Measurements from ENCODE around the gene COL4A6.
"Not testable (repeated sequence)": the region's sequence is repeated elsewhere in the genome, so short reads cannot be mapped to it uniquely, and the experiment has no call there.

COL4A6 gene

DNA sequence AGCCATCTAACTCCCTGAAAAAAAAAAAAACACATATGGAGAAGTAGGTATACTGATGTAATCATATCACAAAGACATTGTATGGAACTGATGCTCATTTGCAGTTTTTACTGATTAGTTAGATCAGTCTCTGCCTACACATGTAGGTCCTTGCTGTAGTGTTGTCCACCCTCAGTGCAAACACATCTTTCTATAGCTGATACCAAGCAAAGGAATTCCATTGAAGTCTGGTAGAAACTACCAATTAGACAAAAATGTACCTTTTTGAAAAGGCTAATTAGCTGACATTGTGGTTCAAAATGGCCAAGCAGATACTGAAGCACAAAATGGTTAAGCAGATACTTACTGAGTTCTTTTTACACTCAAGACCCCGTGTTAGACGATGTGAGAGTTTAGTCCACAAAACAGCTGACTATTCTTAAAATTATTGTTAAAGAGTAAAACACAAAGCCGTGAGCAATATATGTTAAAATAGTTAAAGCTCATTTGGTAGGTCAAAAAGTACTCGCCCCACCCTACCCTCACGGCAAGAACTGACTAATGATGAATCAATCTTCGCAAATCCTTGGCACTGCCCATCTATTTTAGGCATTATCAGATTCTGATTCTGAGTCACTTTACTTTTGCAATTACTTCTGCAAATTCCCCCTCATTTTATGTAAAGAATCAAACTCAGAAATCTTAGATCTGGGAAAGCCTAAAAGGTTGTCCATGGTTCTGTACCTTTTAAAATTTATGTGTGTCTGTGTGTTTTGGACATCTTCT is 40.4 kb downstream of the COL4A6 start:
- DNase-seq = no peak

- no peak for DNase-seq
These were observed 41.2 kb downstream of the COL4A6 start for GRCh38 chrX:108396986-108397385.

- no peak for DNase-seq
These were observed 41.9 kb downstream of the COL4A6 start for GRCh38 chrX:108396188-108396891.

- DNase-seq = not testable (repeated sequence)
These were observed 47.1 kb downstream of the COL4A6 start for GRCh38 chrX:108390976-108391717.

GRCh38 chrX:108384783-108385182 is 53.4 kb downstream of the COL4A6 start:
- DNase-seq = no peak

DNA sequence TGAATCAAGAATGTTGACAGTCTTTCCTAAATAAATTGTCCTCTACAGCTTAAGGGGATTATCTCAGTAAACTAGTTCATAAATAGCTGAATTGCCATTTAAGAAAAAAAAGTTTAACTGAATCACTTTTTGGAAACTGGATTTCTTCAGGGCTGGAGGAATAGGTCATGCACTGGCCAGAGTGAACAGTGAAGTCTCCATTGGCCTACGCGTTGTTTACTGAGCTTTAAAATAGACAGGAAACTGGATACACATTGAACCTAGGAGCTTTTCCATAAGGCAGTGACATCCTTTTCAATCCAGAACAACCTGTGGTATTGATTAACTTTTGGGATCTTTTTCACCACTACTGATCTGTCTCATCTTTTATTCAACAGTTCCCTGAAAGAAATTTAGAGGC is 58.0 kb downstream of the COL4A6 start:
- no peak for DNase-seq

- not testable (repeated sequence) for DNase-seq
These were observed 61.4 kb downstream of the COL4A6 start for GRCh38 chrX:108376821-108377220.

DNA sequence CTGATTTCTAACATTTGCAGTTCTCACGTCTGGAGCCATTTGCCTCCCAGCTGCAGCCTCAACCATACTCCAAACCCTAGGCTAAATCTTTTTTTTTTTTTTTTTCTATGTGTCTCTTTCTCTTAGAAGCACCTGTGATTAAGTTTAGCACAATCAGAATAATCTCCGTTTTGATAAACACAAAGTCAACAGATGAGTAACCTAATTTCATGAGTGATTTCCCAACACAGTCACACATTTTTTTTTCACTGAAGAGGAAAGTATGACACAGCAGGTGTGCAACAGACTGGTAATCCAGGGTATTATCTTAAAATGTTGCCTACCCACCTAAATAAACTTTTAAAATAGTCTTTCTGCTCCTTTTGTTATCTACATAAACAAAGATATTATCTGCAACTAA is 62.6 kb downstream of the COL4A6 start:
- DNase-seq = not testable (repeated sequence)

DNA sequence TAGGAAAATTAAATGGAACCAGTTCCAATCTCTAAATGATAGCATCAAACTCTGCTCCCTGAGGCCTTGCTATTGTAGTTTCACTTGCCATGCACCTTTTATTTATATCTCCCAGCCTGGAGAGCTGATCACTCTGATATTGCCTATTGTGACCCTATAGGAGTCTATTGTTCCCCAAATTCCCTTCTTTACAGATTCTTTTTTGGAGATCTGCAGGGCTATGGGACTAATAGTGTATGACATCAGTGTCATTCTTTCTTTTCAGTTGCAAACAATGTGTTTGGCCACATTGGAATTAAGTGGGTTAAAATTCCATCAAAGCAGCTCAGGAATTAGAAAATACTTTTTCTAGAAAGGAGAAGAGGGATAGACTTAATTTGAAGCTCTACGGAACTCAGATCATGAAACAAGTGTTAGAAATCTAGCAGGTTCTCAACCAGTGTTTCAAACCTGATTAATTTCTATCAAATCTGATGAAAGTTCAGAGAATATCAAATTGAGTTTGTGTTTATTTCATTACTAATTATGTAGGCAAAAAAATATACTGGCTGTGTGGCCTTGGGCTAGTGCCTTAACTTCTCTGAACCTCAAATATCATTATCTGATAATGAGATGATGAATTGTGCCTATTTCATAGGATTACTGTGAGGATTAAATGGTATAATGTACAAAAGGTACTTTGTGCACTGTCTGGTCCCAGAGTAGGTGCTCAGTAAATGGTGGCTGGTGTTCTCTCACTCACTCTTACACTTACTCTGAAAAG is 71.4 kb downstream of the COL4A6 start:
- DNase-seq = no peak

GRCh38 chrX:108362026-108362425 is 76.2 kb downstream of the COL4A6 start:
- no peak for DNase-seq

DNA sequence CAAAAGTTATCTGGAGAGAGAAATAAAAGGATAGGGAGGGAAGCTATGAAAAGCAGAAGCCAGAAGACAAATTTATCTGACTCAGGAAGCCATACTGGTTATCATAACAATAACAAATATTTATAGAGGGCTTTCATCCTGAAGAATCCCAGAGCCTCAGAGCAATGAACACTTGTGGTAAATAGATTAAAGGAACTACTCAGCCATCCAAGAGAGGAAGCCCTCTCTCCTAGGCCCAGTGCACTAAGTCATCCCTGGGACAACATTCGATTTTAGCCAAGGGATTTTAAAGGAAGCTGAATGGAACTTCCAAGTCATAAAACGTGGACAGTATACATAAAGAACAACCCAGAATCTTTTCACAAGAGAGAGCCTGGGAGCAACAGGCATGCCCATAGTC is 76.9 kb downstream of the COL4A6 start:
- DNase-seq = no peak

DNA sequence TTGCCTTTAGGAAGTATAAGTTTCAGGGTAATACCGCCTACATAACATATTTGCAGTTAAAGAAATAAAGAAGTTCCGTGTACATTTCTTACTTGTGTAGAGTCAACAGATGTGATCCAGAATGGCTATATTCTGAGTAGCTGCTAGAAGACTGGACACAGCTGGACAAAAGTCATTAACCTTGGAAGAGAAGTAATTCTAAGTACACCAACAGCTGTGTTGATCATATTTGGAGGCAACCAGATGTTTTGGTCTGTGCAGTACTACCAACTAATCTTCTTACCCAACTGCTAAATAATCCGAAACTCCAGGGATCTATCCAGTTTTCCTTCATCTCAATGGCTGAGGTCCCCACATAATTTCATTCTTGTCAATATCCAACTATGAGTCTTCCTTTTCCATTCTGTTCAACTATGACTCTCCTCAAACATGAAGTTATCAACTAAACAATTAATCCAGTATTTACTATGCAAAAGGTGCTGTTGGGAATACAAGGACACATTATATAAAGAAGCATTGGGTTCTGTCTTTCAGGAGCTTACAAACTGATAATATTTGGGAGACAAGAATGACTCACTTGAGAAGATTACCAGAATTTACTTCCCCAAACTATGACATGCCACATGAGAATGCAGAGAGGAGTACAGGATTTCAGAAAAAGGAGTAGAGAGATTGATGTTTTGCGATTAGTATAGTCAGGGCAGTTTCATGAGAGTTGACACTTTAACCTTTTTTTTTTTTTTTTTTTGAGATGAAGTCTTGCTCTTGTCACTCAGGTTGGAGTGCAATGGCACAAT is 78.2 kb downstream of the COL4A6 start:
- no peak for DNase-seq

DNA sequence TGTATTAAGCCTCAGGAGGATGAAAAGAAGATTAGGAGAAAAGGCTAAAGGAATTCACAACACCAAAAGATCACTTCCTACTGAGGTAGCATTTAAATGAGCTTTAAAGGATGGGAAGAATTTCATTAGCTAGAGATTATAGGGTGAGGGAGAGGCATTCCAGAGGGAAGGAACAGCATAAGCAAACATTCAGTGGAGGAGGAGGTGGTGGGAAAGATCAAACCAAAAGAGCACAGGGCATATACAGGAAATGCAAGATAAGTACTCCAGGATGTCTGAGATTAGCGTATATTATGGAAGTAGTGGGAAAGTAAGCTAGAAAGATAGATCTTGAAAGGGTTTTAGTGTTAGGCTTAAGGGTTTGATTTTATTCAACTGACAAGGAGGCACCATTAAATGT is 84.8 kb downstream of the COL4A6 start:
- DNase-seq = no peak

DNA sequence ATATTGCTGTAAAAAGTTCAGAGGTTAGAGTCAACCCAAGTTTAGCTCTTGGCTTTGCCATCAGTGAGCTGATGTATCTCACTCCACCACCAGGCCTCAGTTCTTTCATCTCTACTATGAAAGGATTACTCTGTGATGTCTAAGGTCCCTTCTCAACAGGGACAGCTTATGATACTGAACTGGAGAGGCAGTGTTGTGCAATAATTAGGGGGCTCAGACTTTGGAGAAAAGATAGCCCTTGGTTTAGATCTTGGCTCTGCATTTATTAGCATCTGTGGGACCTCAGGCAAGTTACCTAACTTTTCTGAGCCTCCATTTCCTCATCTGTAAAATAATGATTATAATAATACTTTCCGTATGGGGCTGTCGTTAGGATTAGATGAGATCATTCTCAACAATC is 89.0 kb downstream of the COL4A6 start:
- DNase-seq = no peak

- DNase-seq = no peak
These were observed 89.7 kb downstream of the COL4A6 start for GRCh38 chrX:108348525-108348924.

GRCh38 chrX:108347800-108348199 is 90.4 kb downstream of the COL4A6 start:
- no peak for DNase-seq

- no peak for DNase-seq
These were observed 94.0 kb downstream of the COL4A6 start for GRCh38 chrX:108344216-108344615.

DNA sequence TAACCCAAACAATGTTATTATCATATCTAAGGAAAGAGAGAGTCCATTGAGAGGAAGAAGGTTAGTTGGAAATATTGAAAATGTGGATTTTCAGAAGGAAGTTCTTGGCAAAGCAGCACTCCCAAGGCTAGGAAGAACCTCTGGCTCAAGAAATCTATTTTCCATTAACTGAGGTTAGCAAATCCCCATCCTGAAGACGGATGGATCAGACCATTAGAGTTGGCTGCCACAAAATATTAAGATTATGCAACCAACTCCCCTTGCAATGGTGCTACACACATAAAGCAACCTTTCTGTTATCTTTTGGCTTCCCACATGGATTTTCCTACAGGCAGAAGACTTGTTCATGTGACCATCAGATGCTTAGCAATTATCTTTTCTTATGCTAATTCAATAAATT is 96.3 kb downstream of the COL4A6 start:
- DNase-seq = no peak

DNA sequence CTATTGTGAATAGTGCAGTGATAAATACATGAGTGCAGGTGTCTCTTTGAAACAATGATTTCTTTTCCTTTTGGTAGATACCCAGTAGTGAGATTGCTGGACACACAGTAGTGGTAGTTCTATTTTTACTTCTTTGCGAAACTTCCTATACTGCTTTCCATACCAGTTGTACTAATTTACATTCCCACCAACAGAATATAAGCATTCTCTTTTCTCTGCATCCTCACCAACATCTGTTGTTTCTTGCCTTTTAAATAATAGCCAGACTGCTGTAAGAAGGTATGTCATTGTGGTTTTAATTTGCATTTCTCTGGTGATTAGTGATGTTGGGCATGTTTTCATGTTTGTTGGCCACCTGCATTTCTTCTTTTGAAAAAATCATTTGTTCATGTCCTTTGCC is 105.9 kb downstream of the COL4A6 start:
- DNase-seq = no peak

DNA sequence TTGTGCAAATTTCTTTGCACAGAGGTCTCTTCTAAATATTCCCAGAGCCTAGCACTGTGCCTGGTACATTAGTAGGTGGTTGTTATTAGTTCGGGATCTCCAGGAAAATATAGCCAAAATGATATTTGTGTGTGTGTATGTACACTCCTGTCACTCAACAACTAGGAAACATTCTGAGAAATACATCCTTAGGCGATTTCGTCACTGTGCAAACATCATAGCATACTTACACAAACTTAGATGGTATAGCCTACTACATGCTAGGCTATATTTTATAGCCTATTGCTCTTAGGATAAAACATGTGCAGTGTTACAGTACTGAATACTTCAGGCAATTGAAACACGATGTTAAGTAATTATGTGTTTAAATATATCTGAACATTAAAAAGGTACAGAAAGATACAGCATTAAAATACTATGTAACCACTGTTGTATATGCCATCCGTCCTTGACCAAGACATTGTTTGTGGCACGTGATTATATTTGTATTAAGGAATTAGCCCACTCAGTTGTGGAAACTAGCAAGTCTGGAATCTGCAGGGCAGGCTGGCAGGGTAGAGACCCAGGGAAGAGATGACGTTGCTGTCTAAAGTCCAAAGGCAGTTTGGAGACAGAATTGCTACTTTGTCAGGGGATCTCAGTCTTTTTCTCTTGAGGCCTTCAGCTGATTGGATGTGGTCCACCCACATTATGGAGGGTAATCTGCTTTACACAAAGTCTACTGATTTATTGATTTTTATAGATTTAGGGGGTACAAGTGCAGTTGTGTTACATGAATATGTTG is 106.9 kb downstream of the COL4A6 start:
- DNase-seq = no peak

DNA sequence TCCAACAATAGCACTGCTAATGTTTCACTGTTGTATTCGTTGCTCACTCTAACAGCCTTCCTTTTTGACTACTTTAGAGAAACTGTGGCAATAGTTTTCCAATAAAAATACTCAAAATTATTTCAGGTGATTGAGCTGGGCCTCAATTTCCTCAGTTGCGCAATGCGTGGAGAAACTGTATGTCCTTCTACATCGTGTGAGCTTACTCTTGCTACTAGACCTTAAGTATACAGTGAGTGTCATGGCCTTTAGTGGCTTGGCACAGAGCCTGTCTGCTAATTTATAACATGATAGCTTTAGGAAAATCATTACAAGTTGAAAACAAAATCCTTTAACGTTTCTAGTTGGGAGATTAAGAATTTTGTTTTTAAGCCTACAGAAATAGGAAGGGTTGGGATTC is 114.5 kb downstream of the COL4A6 start:
- DNase-seq = no peak
